HEK293 (cell line): ENCODE data around the gene TBCC.

Experiments used
- CTCF ChIA-PET: fragments of 350-600 bp; formaldehyde crosslinking; extraction: SDS; loops from one replicate; lab custom pipeline; 2021; ENCODE audit warnings: antibody characterized with exemption; lab: Yijun Ruan, JAX
- POLR2A ChIA-PET: fragments of 300-600 bp; formaldehyde crosslinking; extraction: SDS; loops from one replicate; lab custom pipeline; 2020; ENCODE audit warnings: antibody characterized with exemption, inconsistent platforms; lab: Yijun Ruan, JAX
- H3K27ac ChIP-seq: fragments of 200-500 bp; sonication (Bioruptor generic); 2 replicates; pipeline ENCODE4 v1.5.1; 2014; ENCODE audit warnings: low read depth, low read length, control low read depth, inconsistent platforms; ENCODE audit errors: extremely low read depth
- H3K36me3 ChIP-seq, 2 experiments: fragments of 200-500 bp in 1 of 2; sonication (Bioruptor generic) in 1 of 2; 1 replicate in 1 of 2; 2 replicates in 1 of 2; pipeline ENCODE4 v1.5.1; 2014 to 2017; ENCODE audit warnings: inconsistent platforms in 2 of 2, low read length in 2 of 2; ENCODE audit not compliant: control insufficient read depth in 2 of 2, insufficient read depth in 1 of 2
- H3K4me1 ChIP-seq: fragments of 200-500 bp; sonication (Bioruptor generic); 2 replicates; pipeline ENCODE4 v1.5.1; 2014; ENCODE audit warnings: mild to moderate bottlenecking, low read length, inconsistent platforms; ENCODE audit not compliant: control insufficient read depth, insufficient read depth
- H3K4me3 ChIP-seq: 2 replicates; pipeline ENCODE4 v1.5.1; 2011; ENCODE audit warnings: low read depth, mild to moderate bottlenecking, control low read depth, low read length, moderate library complexity
- H3K9me3 ChIP-seq: fragments of 200-500 bp; sonication (Bioruptor generic); 2 replicates; pipeline ENCODE4 v1.5.1; 2014; ENCODE audit warnings: low read depth, low read length, inconsistent platforms; ENCODE audit not compliant: control insufficient read depth, insufficient read depth
- BCL6B ChIP-seq: fragments of 450-650 bp; formaldehyde crosslinking; IDR thresholded peaks from 2 replicates; pipeline ENCODE4 v1.5.1; 2017; ENCODE audit warnings: missing biosample characterization, missing genetic modification characterization
- EGR2 ChIP-seq: fragments of 450-650 bp; formaldehyde crosslinking; IDR thresholded peaks from 2 replicates; pipeline ENCODE4 v1.5.1; 2016; ENCODE audit warnings: low read depth, missing biosample characterization, missing genetic modification characterization
- MZF1 ChIP-seq: fragments of 450-650 bp; formaldehyde crosslinking; IDR thresholded peaks from 2 replicates; pipeline ENCODE4 v1.5.1; 2017; ENCODE audit warnings: missing biosample characterization, missing genetic modification characterization, borderline replicate concordance
- PRDM6 ChIP-seq: fragments of 450-650 bp; formaldehyde crosslinking; IDR thresholded peaks from 2 replicates; pipeline ENCODE4 v1.5.1; 2017; ENCODE audit warnings: missing biosample characterization, missing genetic modification characterization
- ZBTB26 ChIP-seq: fragments of 450-650 bp; formaldehyde crosslinking; optimal IDR thresholded peaks from 2 replicates; pipeline ENCODE3; 2016; ENCODE audit warnings: missing biosample characterization, mild to moderate bottlenecking, missing genetic modification characterization
- ZFHX2 ChIP-seq: fragments of 450-650 bp; formaldehyde crosslinking; conservative IDR thresholded peaks from 2 replicates; pipeline ENCODE4 v1.5.1; 2016; ENCODE audit warnings: missing biosample characterization, missing genetic modification characterization
- ZNF114 ChIP-seq: fragments of 450-650 bp; formaldehyde crosslinking; IDR thresholded peaks from 2 replicates; pipeline ENCODE4 v1.5.0; 2017; ENCODE audit warnings: missing biosample characterization, missing genetic modification characterization
- ZNF221 ChIP-seq: fragments of 450-650 bp; formaldehyde crosslinking; IDR thresholded peaks from 2 replicates; pipeline ENCODE4 v1.5.1; 2017; ENCODE audit warnings: missing biosample characterization, missing genetic modification characterization, borderline replicate concordance
- ZNF350 ChIP-seq: fragments of 450-650 bp; formaldehyde crosslinking; IDR thresholded peaks from 2 replicates; pipeline ENCODE4 v1.5.0; 2017; ENCODE audit warnings: missing biosample characterization, mild to moderate bottlenecking, missing genetic modification characterization
- ZNF449 ChIP-seq: fragments of 450-650 bp; formaldehyde crosslinking; IDR thresholded peaks from 2 replicates; pipeline ENCODE4 v1.5.1; 2017; ENCODE audit warnings: missing biosample characterization, mild to moderate bottlenecking, missing genetic modification characterization, moderate library complexity
- ZNF510 ChIP-seq: fragments of 450-650 bp; formaldehyde crosslinking; IDR thresholded peaks from 2 replicates; pipeline ENCODE4 v1.5.1; 2018; ENCODE audit warnings: mild to moderate bottlenecking, missing genetic modification characterization, missing biosample characterization; ENCODE audit not compliant: insufficient replicate concordance
- ZNF513 ChIP-seq: fragments of 450-650 bp; IDR thresholded peaks from 2 replicates; pipeline ENCODE4 v1.5.1; 2018; ENCODE audit warnings: missing biosample characterization, missing genetic modification characterization
- ZNF530 ChIP-seq: fragments of 450-650 bp; formaldehyde crosslinking; IDR thresholded peaks from 2 replicates; pipeline ENCODE4 v1.5.1; 2016; ENCODE audit warnings: low read depth, missing biosample characterization, missing genetic modification characterization
- ZNF571 ChIP-seq: fragments of 450-650 bp; formaldehyde crosslinking; IDR thresholded peaks from 2 replicates; pipeline ENCODE4 v1.5.0; 2017; ENCODE audit warnings: missing biosample characterization, missing genetic modification characterization
- ZNF654 ChIP-seq: fragments of 450-650 bp; formaldehyde crosslinking; IDR thresholded peaks from 2 replicates; pipeline ENCODE4 v1.5.1; 2016; ENCODE audit warnings: low read depth, missing biosample characterization, missing genetic modification characterization
- ZNF768 ChIP-seq: fragments of 450-650 bp; formaldehyde crosslinking; IDR thresholded peaks from 2 replicates; pipeline ENCODE4 v1.5.1; 2018; ENCODE audit warnings: missing biosample characterization, mild to moderate bottlenecking, missing genetic modification characterization
- ZNF777 ChIP-seq: fragments of 450-650 bp; formaldehyde crosslinking; IDR thresholded peaks from 2 replicates; pipeline ENCODE4 v1.5.1; 2017; ENCODE audit warnings: missing biosample characterization, missing genetic modification characterization, borderline replicate concordance
- ZSCAN16 ChIP-seq: fragments of 450-650 bp; formaldehyde crosslinking; IDR thresholded peaks from 2 replicates; pipeline ENCODE4 v1.5.1; 2016; ENCODE audit warnings: missing biosample characterization, missing genetic modification characterization

TBCC gene

GRCh38 chr6:42756722-42757121 lies 10.8 kb upstream of the TBCC start:
- no peaks in the 10 kb centered on the region for H3K9me3 ChIP-seq
- CTCF ChIA-PET, result no interaction called here
- no peak overlapping the region for H3K4me3 ChIP-seq
- H3K4me1 ChIP-seq, result no peaks in the 10 kb centered on the region
- POLR2A ChIA-PET, result interaction anchor here (1.4 to 2.7 kb wide), 2 partner anchors 10 to 12 kb away, joined by 3 to 9 read pairs; partner anchors contain the start of gene TBCC
- no peak overlapping the region for H3K27ac ChIP-seq
- TF ChIP-seq ZNF221 (no peak), ZNF777 (no peak), BCL6B (tag by site-specific recombination) (no peak), ZNF510 (tag by site-specific recombination) (no peak), ZNF513 (no peak), ZNF571 (no peak), ZSCAN16 (tag by site-specific recombination) (no peak), ZNF114 (tag by site-specific recombination) (no peak)
- TF ChIP-seq, all 188 proteins: peak for 0
- no peaks in the 10 kb centered on the region for H3K36me3 ChIP-seq

GRCh38 chr6:42754759-42755158 lies 8.9 kb upstream of the TBCC start:
- POLR2A ChIA-PET, result interaction anchor here (2.7 kb wide), 1 partner anchor 8 kb away, joined by 9 read pairs; the partner anchor contains the start of gene TBCC
- H3K4me3 ChIP-seq, result no peak overlapping the region
- H3K27ac ChIP-seq, result no peak overlapping the region
- no peaks in the 10 kb centered on the region for H3K4me1 ChIP-seq
- TF ChIP-seq ZNF530 (tag by site-specific recombination), result no peak
- no peak for TF ChIP-seq MZF1 (tag by site-specific recombination)
- no peak for TF ChIP-seq ZNF449 (tag by site-specific recombination)
- no peak for TF ChIP-seq ZNF350
- no peak for TF ChIP-seq ZNF654 (tag by site-specific recombination)
- CTCF ChIA-PET, result no interaction called here
- H3K9me3 ChIP-seq, result no peaks in the 10 kb centered on the region
- H3K36me3 ChIP-seq, result no peaks in the 10 kb centered on the region

GRCh38 chr6:42751055-42751454 lies 5.2 kb upstream of the TBCC start:
- TF ChIP-seq ZBTB26 (tag by site-specific recombination), result no peak
- peak; percentile 45; the same call in 1 of the 2 replicates for TF ChIP-seq EGR2 (tag by site-specific recombination)
- TF ChIP-seq ZNF768, result no peak
- TF ChIP-seq PRDM6 (tag by site-specific recombination), result no peak
- peak; percentile 31; the same call in 1 of the 2 replicates for TF ChIP-seq ZFHX2
- TF ChIP-seq, all 188 proteins: peak for 2
- H3K4me3 ChIP-seq, result no peak overlapping the region
- ChIA-PET POLR2A (no interaction called here), CTCF (interaction anchor here (0.8 kb wide), 2 partner anchors 126 to 1280 kb away, joined by 3 to 4 read pairs; no protein-coding TSS in a partner anchor)
- no peaks in the 10 kb centered on the region for H3K9me3 ChIP-seq
- no peaks in the 10 kb centered on the region for H3K36me3 ChIP-seq
- H3K27ac ChIP-seq, result no peak overlapping the region
- H3K4me1 ChIP-seq, result peaks cover 12% of the 10 kb centered on the region
